Tibial nerve (tissue), 4 donors: ENCODE data around the gene GNMT. TPM values are rescaled to one million over a fixed set of nuclear protein-coding genes. Genes with fewer than 3 reads are reported as not detected.

Experiments used
- DNase-seq, 2 donors: peaks; one replicate each; pipeline ENCODE4 v3.0.0-alpha.2; 2019; ENCODE audit warnings: low spot score in 2 of 2
- H3K27ac ChIP-seq, 4 donors: fragments of 200-600 bp; sonication (generic) in 3 of 4; one replicate each; pipeline ENCODE4 v1.5.1; 2017 to 2019; ENCODE audit warnings: mild to moderate bottlenecking in 1 of 4
- H3K27me3 ChIP-seq, 2 donors: fragments of 200-600 bp; sonication (generic) in 1 of 2; one replicate each; pipeline versions ENCODE4 v1.5.1 to v1.6.0; 2017 to 2019
- H3K36me3 ChIP-seq, 3 donors: fragments of 200-600 bp; sonication (generic); one replicate each; pipeline ENCODE4 v1.5.1; 2018 to 2019
- H3K4me1 ChIP-seq, 4 donors: fragments of 200-600 bp; sonication (generic) in 3 of 4; one replicate each; pipeline ENCODE4 v1.5.1; 2017 to 2019
- H3K4me3 ChIP-seq, 4 donors: fragments of 200-600 bp; sonication (generic) in 3 of 4; one replicate each; pipeline ENCODE4 v1.5.1; 2017 to 2019; ENCODE audit warnings: mild to moderate bottlenecking in 1 of 4, moderate library complexity in 1 of 4
- H3K9me3 ChIP-seq, 4 donors: fragments of 200-600 bp; sonication (generic) in 3 of 4; one replicate each; pipeline ENCODE4 v1.5.1; 2017 to 2019
- CTCF ChIP-seq, 5 experiments: fragments of 200-600 bp in 3 of 5; fragments of 450-650 bp in 2 of 5; sonication (generic) in 3 of 5; IDR thresholded peaks; one replicate each; pipeline ENCODE4 v1.5.1; 2016 to 2019; ENCODE audit warnings: antibody characterized with exemption in 5 of 5, mild to moderate bottlenecking in 3 of 5, moderate library complexity in 2 of 5
- EP300 ChIP-seq, 2 donors: sonication (generic); formaldehyde crosslinking; IDR thresholded peaks; one replicate each; pipeline ENCODE4 v1.6.1; 2017; ENCODE audit warnings: antibody characterized with exemption in 2 of 2, mild to moderate bottlenecking in 1 of 2
- POLR2A ChIP-seq, 2 donors: fragments of 450-650 bp; IDR thresholded peaks; one replicate each; pipeline ENCODE4 v1.6.1; 2017; ENCODE audit warnings: antibody characterized with exemption in 2 of 2, mild to moderate bottlenecking in 2 of 2, moderate library complexity in 2 of 2
- WGBS, 2 donors: methylation state at CpG; one replicate each; pipeline ENCODE4 v1.1.5; 2018; 5-methylcytosine and 5-hydroxymethylcytosine counted together
- total RNA-seq, 4 donors: library from RNA; depleted of rRNA; stranded (reverse); fragments of >200 nt; gene quantifications; one replicate each; pipeline ENCODE4 v1.1.0, GENCODE V29; 2016

GNMT gene
- total RNA-seq, 4 donors from 2014 or later, result 2.0 to 3.1 (median 2.1) TPM; not detected in 1

GRCh38 chr6:42958125-42958524, 2.4 kb upstream of the GNMT start:
- peaks cover 0 to 8% of the 10 kb centered on the region in 2 donors for H3K27me3 ChIP-seq
- TF ChIP-seq CTCF (IDR thresholded peaks at IDR 0.05) (no peak), POLR2A (IDR thresholded peaks at IDR 0.05) (no peak), EP300 (IDR thresholded peaks at IDR 0.05) (no peak)
- H3K4me1 ChIP-seq, result peaks cover 0 to 17% (median 12%) of the 10 kb centered on the region in 4 donors
- peaks cover 0 to 15% (median 0%) of the 10 kb centered on the region in 3 donors for H3K36me3 ChIP-seq
- DNase-seq, result no peak
- no peak overlapping the region for H3K4me3 ChIP-seq
- WGBS, 2 donors, result 83 to 92% methylated on average over 8 of the region's 8 CpGs
- no peaks in the 10 kb centered on the region for H3K9me3 ChIP-seq
- H3K27ac ChIP-seq, result no peak overlapping the region

- no peak overlapping the region for H3K27ac ChIP-seq
- 29 to 35% methylated on average over 13 of the region's 13 CpGs for WGBS, 2 donors
Observed at GRCh38 chr6:42959917-42960242, 674 bp upstream of the GNMT start.

GRCh38 chr6:42961020-42961470, 491 bp downstream of the GNMT start:
- Histone ChIP-seq H3K27me3 (peaks cover 0 to 8% of the 10 kb centered on the region in 2 donors), H3K9me3 (no peaks in the 10 kb centered on the region), H3K4me3 (peak overlapping the region; percentile 23 to 53 (median 44)), H3K27ac (no peak overlapping the region), H3K4me1 (peaks cover 0 to 17% (median 12%) of the 10 kb centered on the region in 4 donors), H3K36me3 (peaks cover 0 to 45% (median 3%) of the 10 kb centered on the region in 3 donors)
- 24 to 48% methylated on average over 8 to 15 of the region's 15 CpGs for WGBS, 2 donors
- TF ChIP-seq CTCF (IDR thresholded peaks at IDR 0.05) (no peak), EP300 (IDR thresholded peaks at IDR 0.05) (no peak), POLR2A (IDR thresholded peaks at IDR 0.05) (no peak)
- DNase-seq, result no peak

More at GRCh38 chr6:42959917-42960242, 674 bp upstream of the GNMT start:
- no peak for DNase-seq
- no peak for TF ChIP-seq CTCF (IDR thresholded peaks at IDR 0.05)
- no peak for TF ChIP-seq POLR2A (IDR thresholded peaks at IDR 0.05)
- TF ChIP-seq EP300 (IDR thresholded peaks at IDR 0.05), result no peak
- Histone ChIP-seq H3K27me3 (peaks cover 0 to 8% of the 10 kb centered on the region in 2 donors), H3K4me1 (peaks cover 0 to 17% (median 12%) of the 10 kb centered on the region in 4 donors), H3K36me3 (peaks cover 0 to 33% (median 0%) of the 10 kb centered on the region in 3 donors), H3K9me3 (no peaks in the 10 kb centered on the region), H3K4me3 (peak overlapping the region in 3 of 4 donors; percentile 36 to 53 (median 51))

- Histone ChIP-seq H3K27ac (no peak overlapping the region), H3K9me3 (no peaks in the 10 kb centered on the region), H3K36me3 (peaks cover 0 to 55% (median 7%) of the 10 kb centered on the region in 3 donors), H3K4me1 (peaks cover 0 to 17% (median 12%) of the 10 kb centered on the region in 4 donors), H3K27me3 (peaks cover 0 to 8% of the 10 kb centered on the region in 2 donors), H3K4me3 (no peak overlapping the region)
- no peak for DNase-seq
- TF ChIP-seq EP300 (IDR thresholded peaks at IDR 0.05) (no peak), CTCF (IDR thresholded peaks at IDR 0.05) (no peak), POLR2A (IDR thresholded peaks at IDR 0.05) (no peak)
- WGBS, 2 donors, result 86 to 89% methylated on average over 12 of the region's 12 CpGs
Observed at GRCh38 chr6:42962096-42962495, 1.5 kb downstream of the GNMT start.

GRCh38 chr6:42962502-42963178, 2.1 kb downstream of the GNMT start:
- no peak for DNase-seq
- Histone ChIP-seq H3K4me1 (peaks cover 0 to 17% (median 12%) of the 10 kb centered on the region in 4 donors), H3K4me3 (no peak overlapping the region), H3K27ac (no peak overlapping the region), H3K36me3 (peaks cover 0 to 60% (median 7%) of the 10 kb centered on the region in 3 donors), H3K27me3 (peaks cover 0 to 8% of the 10 kb centered on the region in 2 donors), H3K9me3 (no peaks in the 10 kb centered on the region)
- TF ChIP-seq EP300 (IDR thresholded peaks at IDR 0.05), result no peak
- TF ChIP-seq CTCF (IDR thresholded peaks at IDR 0.05), result no peak
- TF ChIP-seq POLR2A (IDR thresholded peaks at IDR 0.05), result no peak
- WGBS, 2 donors, result 84 to 89% methylated on average over 13 of the region's 13 CpGs
